ENCODE results near the gene TACR1. TPM values are rescaled to one million over a fixed set of nuclear protein-coding genes. Genes with fewer than 3 reads are reported as not detected.

The TACR1 gene
- total and polyA plus RNA-seq, 2 of the 4 experiments (the other 2 are of a cell fraction): under 0.01 to 0.09 TPM

GRCh38 chr2:75226099-75226498 lies 26.8 kb upstream of the TACR1 start:
- no peak overlapping the region for H3K23ac ChIP-seq (ENCODE audit: low read depth, low read length)
- H3K14ac ChIP-seq (replicated peaks; ENCODE audit: low read depth, low read length): no peak overlapping the region
- dilution Hi-C loops (cut with HindIII; ENCODE audit: low sequenced_read_pairs, unreplicated experiment) (no loop called here), intact Hi-C loops (cut with micrococcal nuclease) (no loop called here), in situ Hi-C loops (cut with MboI; ENCODE audit: low sequenced_read_pairs) (no loop called here)
- no peaks in the 10 kb centered on the region for H3K36me3 ChIP-seq (ENCODE audit: control insufficient read depth, insufficient read depth, low read length)
- no peak overlapping the region for H3K4ac ChIP-seq (ENCODE audit: low read depth, low read length)
- H2BK120ac ChIP-seq (ENCODE audit: low read depth, low read length): no peak overlapping the region
- H2AK5ac ChIP-seq (ENCODE audit: low read depth, low read length): no peak overlapping the region
- no peak overlapping the region for H4K91ac ChIP-seq (ENCODE audit: insufficient read depth, low read depth, low read length)
- H3K18ac ChIP-seq (ENCODE audit: low read depth, low read length): no peak overlapping the region
- no peak overlapping the region for H4K8ac ChIP-seq (ENCODE audit: low read depth in 2 of 2, low read length in 2 of 2)
- H2BK5ac ChIP-seq (ENCODE audit: low read depth, low read length, poor library complexity, severe bottlenecking): no peak overlapping the region
- no peak overlapping the region for H2BK20ac ChIP-seq (ENCODE audit: low read depth, low read length)
- ATAC-seq (ENCODE audit: low read depth) (no peak), DNase-seq (no peak)
- H3K56ac ChIP-seq (ENCODE audit: extremely low read depth, insufficient read depth, low read length): no peak overlapping the region
- H3K9ac ChIP-seq (ENCODE audit: low read depth, low read length): no peak overlapping the region
- H4K20me1 ChIP-seq (ENCODE audit: insufficient read depth, low read length): no peaks in the 10 kb centered on the region
- H4K5ac ChIP-seq (ENCODE audit: low read depth, low read length): no peak overlapping the region
- no TSS peak for BruUV-seq (replicated peaks)
- H3K9me3 ChIP-seq (ENCODE audit: control insufficient read depth, insufficient read depth, low read length): no peaks in the 10 kb centered on the region
- H3K27me3 ChIP-seq (ENCODE audit: control insufficient read depth, insufficient read depth, low read length): no peaks in the 10 kb centered on the region
- H3K79me1 ChIP-seq (ENCODE audit: low read depth in 1 of 2, low read length in 2 of 2): no peaks in the 10 kb centered on the region
- no CpG with 5 or more reads among the region's 3 CpGs for WGBS, 2 experiments (ENCODE audit: extremely low coverage in 2 of 2, insufficient read length in 1 of 2)
- peaks cover 6% of the 10 kb centered on the region for H3K4me1 ChIP-seq (ENCODE audit: control insufficient read depth, insufficient read depth, low read length)
- POLR2A ChIA-PET (ENCODE audit: unreplicated experiment): no interaction called here
- H3K27ac ChIP-seq (ENCODE audit: insufficient read depth, low read length): no peak overlapping the region
- CTCF ChIA-PET: no interaction called here
- H3K4me3 ChIP-seq (ENCODE audit: insufficient read depth, low read depth, low read length): no peak overlapping the region
- no peak for TF ChIP-seq POLR2A (IDR thresholded peaks at IDR 0.05; ENCODE audit: low read depth, low read length)
- no peak for TF ChIP-seq MXI1 (IDR thresholded peaks at IDR 0.05; ENCODE audit: borderline replicate concordance, low read depth, low read length)
- TF ChIP-seq, protein P1, sequence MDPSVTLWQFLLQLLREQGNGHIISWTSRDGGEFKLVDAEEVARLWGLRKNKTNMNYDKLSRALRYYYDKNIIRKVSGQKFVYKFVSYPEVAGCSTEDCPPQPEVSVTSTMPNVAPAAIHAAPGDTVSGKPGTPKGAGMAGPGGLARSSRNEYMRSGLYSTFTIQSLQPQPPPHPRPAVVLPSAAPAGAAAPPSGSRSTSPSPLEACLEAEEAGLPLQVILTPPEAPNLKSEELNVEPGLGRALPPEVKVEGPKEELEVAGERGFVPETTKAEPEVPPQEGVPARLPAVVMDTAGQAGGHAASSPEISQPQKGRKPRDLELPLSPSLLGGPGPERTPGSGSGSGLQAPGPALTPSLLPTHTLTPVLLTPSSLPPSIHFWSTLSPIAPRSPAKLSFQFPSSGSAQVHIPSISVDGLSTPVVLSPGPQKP (IDR thresholded peaks at IDR 0.05; ENCODE audit: borderline replicate concordance, low read depth, low read length): no peak
- TF ChIP-seq MAFK (IDR thresholded peaks at IDR 0.05; ENCODE audit: low read depth, low read length): no peak
- TF ChIP-seq FOS (IDR thresholded peaks at IDR 0.05; ENCODE audit: low read depth, low read length): no peak
- TF ChIP-seq BHLHE40 (IDR thresholded peaks at IDR 0.05; ENCODE audit: low read depth, low read length): no peak
- TF ChIP-seq CEBPB (IDR thresholded peaks at IDR 0.05; ENCODE audit: low read depth, low read length): no peak
- no peak for TF ChIP-seq MAZ (IDR thresholded peaks at IDR 0.05; ENCODE audit: borderline replicate concordance, low read depth, low read length)
- no peak for TF ChIP-seq SMC3 (IDR thresholded peaks at IDR 0.05; ENCODE audit: low read depth, low read length)
- no peak for TF ChIP-seq CHD1 (IDR thresholded peaks at IDR 0.05; ENCODE audit: low read depth, low read length)
- H2AFZ ChIP-seq (replicated peaks; ENCODE audit: low read length, poor library complexity): no peak overlapping the region
- H2AK9ac ChIP-seq (replicated peaks; ENCODE audit: low read depth, low read length, poor library complexity): no peak overlapping the region
- H2BK15ac ChIP-seq (ENCODE audit: low read depth, low read length): no peak overlapping the region
- no peak overlapping the region for H3K4me2 ChIP-seq (ENCODE audit: low read depth, low read length)
- H3K9me1 ChIP-seq (ENCODE audit: insufficient read depth, low read length): peaks cover 12% of the 10 kb centered on the region
